Non-pigmented ciliary epithelial cell (primary cell): ENCODE data around the gene PLXDC2.
A peak's percentile ranks its signal among the peaks of the same experiment; 100 is the strongest.

Experiments
- DNase-seq: peaks from one replicate; pipeline ENCODE4 v3.0.0-alpha.2; 2010; ENCODE audit warnings: low read depth

Gene PLXDC2

GRCh38 chr10:19911886-19912285 lies 95.7 kb downstream of the PLXDC2 start:
- DNase-seq, result no peak

GRCh38 chr10:19913987-19914386 lies 97.8 kb downstream of the PLXDC2 start:
- no peak for DNase-seq

DNA sequence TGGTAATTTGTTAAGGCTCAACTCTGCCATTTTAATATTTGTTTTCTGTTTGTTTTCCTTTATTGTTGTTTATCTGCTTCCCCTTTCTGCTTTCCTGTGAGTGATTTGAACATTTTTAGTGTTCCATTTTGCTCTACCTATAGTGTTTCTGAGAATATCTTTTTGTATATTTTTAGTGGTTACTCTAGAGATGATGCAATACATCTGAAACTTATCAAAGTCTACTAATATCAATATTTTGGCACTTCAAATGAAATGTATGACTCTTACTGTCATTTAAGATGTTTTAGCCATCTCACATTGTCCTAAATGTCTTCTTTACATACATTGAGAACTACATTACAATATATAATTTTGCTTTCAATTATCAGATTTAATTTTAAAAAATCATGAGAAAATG lies 98.9 kb downstream of the PLXDC2 start:
- DNase-seq, result no peak

- no peak for DNase-seq
These were observed 99.6 kb downstream of the PLXDC2 start for GRCh38 chr10:19915816-19916215.

GRCh38 chr10:19917751-19918478 lies 101.7 kb downstream of the PLXDC2 start:
- DNase-seq, result no peak

DNA sequence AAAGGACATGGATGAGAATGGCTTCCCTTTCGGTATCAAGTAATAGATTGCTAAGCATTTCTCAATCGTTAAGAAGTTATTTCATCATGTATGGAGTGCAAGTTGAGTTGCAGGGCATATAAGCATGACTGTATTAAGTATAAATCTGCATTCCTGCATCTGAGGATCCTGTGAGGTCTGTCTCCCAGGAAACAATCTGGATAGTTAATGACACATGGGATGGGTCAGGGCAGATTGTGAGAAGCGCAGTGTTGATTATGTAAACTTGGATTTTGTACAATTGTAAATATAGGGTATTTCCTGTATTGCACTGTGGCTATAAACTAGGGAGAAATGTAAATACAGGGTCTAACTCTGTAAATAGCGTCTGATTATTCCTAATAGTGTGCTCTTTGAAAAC lies 102.6 kb downstream of the PLXDC2 start:
- no peak for DNase-seq

GRCh38 chr10:19919671-19920070 lies 103.4 kb downstream of the PLXDC2 start:
- no peak for DNase-seq

DNA sequence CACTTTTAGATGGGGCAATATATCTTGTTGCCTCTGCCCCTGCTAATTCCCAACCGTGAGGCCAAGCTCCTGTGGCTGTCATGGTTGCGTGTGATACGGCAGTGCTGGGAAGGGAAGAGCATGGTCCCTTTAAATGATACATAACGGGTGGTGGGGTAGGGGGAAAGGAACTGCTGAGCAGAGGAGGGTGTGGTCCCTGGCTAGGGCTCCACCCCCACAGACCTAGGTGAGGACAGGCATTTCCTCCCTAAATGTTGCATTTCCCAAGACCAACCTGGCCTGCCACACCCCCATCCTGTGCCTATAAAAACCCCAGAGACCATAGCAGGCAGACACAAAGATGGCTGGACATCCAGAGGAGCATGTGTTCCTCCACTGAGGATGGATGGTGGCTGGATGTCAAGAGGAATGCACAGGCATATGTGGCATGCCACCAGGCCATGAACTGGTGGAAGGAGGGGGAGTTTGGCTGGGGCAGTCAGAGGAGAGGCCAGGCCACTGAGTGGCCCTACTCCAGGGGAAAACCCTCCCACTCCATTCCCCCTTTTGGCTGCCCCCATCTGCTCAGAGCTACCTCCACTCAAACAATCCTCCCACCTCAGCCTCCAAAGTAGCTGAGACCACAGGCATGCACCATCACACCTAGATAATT lies 104.0 kb downstream of the PLXDC2 start:
- no peak for DNase-seq

- no peak for DNase-seq
These were observed 105.3 kb downstream of the PLXDC2 start for GRCh38 chr10:19921300-19922140.

GRCh38 chr10:19922236-19922963 lies 106.2 kb downstream of the PLXDC2 start:
- peak; percentile 46 for DNase-seq

GRCh38 chr10:19925064-19925463 lies 108.8 kb downstream of the PLXDC2 start:
- DNase-seq, result no peak

DNA sequence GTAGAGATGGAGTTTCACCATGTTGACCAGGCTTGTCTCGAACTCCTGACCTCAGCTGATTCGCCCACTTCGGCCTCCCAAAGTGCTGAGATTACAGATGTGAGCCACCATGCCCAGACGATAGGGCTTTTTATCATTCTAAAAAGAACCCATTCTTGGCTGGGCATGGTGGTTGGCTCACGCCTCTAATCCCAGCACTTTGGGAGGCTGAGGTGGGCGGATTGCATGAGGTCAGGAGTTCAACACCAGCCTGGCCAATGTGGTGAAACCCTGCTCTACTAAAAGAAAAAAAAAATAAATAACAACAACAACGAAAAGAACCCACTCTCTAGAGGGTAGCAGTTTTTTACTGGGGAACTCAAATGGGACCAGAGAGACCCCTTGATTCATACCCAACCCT lies 112.7 kb downstream of the PLXDC2 start:
- DNase-seq, result no peak

DNA sequence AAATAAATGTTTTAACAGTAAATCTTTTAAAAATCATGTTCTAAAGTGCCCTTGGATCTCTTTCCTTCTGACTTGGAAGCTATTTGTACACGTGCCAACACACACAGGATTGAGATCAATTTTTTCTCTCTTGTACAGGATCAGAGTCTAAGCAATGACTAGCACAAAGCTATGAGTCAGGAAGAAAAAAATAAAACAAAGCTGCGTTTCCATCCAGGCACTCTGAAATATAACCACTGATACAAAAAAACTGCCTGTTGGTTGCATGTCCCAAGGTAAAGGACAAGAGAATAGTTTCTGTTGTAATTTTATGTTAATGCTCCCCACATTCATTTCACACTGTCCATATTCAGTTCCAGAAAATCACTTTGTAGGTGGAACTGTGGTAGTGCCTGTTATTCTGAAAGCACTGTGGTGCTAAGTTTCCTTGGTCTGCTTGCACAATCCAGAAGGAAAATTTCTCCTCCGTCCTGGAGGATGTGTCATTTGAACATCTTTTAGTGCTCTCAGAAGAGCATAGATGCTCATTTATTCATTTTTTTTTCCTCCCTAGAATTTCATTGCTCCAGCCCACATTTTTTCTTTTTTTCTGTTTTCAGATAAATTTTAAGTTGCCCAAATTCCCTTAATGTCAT lies 113.4 kb downstream of the PLXDC2 start:
- no peak for DNase-seq

DNA sequence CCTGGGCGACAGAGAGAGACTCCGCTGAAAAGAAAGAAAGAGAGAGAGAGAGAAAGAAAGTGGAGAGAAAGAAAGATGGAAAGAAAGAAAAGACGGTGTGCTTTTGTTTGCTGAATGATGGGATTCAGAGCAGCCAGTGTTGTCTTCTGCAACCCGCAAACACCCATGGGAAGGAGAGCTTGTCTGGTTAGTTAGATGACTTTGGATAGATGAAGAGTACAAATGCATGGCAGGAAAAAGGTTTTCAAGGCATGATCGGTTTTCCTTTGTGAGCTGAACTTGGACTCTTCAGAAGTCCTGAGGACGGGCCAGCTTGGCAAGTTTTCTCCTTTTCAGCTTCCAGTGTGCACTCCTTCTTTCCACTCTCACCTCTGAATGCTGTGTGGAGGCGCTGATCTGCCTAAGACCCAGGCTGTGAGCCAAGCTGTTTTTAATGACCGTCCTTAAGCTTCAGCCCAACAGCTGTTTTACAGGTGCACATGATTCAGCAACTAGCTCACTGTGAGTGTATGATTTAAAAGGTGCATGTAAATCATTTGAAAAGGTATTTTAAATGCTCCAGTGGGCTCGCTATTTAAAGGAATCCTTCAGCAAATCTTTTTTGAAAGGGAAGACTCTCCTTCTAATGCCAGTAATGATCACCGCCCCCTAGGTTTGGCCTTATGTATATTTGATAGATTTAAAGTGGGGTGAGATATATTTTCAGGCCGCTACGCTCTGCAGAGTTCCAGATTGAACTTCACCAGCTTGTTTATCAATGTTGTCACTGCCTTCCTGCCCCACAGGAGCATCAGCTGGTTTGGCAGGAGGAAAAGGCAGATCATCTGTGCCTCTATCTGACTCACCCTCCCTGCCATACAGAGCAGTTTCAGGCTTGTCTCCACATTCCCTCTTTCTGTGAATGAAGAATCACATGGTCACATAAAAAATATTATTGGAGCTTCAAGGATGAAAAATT lies 115.0 kb downstream of the PLXDC2 start:
- DNase-seq, result no peak

GRCh38 chr10:19931894-19932590 lies 115.8 kb downstream of the PLXDC2 start:
- DNase-seq, result no peak

GRCh38 chr10:19932806-19933371 lies 116.7 kb downstream of the PLXDC2 start:
- no peak for DNase-seq

- no peak for DNase-seq
These were observed 117.5 kb downstream of the PLXDC2 start for GRCh38 chr10:19933772-19934171.

DNA sequence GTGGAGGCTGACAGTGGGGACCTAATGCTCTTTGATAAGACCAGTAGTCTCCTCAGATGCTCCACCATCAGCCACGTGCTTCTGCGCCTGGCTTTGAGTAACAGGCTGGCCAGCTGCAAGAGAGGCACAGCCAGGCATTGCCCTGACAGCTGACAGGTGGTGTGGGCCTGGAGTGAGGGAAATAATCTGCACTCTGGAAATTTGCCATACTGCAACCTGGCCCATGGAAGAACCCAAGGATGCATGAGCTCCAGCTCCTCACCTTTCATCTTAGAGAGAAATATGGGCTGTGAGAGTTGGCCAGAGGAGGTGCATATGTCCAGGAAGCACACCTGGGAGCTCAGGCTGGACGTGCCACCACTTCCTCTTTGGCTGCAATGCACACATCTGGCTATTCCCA lies 118.9 kb downstream of the PLXDC2 start:
- DNase-seq, result no peak

DNA sequence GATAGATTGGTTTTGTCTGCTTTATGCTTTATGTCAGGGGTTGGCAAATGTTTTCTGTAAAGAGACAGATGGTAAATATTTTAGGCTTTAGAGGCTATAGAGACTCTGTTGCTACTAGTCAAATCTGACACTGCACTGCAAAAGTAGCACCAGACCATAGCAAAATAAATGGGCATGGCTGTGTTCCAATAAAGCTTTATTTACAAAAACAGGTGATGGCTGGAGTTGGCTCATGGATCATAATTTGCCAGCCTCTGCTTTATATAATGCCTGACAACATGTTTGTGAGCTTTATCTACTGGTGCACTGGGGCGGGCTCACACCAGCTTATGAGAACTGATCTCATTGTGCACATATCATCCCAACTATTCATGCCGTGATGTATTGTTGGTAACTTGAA lies 120.1 kb downstream of the PLXDC2 start:
- no peak for DNase-seq

GRCh38 chr10:19937989-19938388 lies 121.8 kb downstream of the PLXDC2 start:
- no peak for DNase-seq
